HepG2 (cell line): ENCODE data around the gene PLA2R1. TPM values are rescaled to one million over a fixed set of nuclear protein-coding genes. Genes with fewer than 3 reads are reported as not detected.

Experiments
- ATAC-seq: fragments of 200-7000 bp; cut with Tn5 transposase; 3 replicates; pipeline ENCODE4 v1.9.1; 2020; ENCODE audit warnings: mild to moderate bottlenecking, moderate library complexity
- BruUV-seq: library from RNA; stranded (reverse); fragments of 400-500 nt; replicated peaks from 2 replicates; lab custom pipeline; 2021; lab: Mats Ljungman, UMichigan
- CTCF ChIA-PET: fragments of 300-600 bp; formaldehyde crosslinking; extraction: SDS; loops from one replicate; lab custom pipeline; 2021; ENCODE audit warnings: low total read pairs, inconsistent platforms, low intra/inter-chr PET ratio; lab: Yijun Ruan, JAX
- POLR2A ChIA-PET: fragments of 350-600 bp; sonication (Branson Sonifier 250); formaldehyde crosslinking; loops from one replicate; lab custom pipeline; 2020; ENCODE audit warnings: antibody characterized with exemption, inconsistent platforms; lab: Yijun Ruan, JAX
- DNase-seq: peaks from one replicate; pipeline ENCODE4 v3.0.0-alpha.2; 2015; ENCODE audit warnings: low spot score
- FAIRE-seq: peaks from 3 replicates; lab custom pipeline; 2011; peaks lifted over from hg19 to GRCh38; lab: Jason Lieb, UNC
- H2AFZ ChIP-seq: one replicate; pipeline ENCODE4 v1.6.1; 2011; ENCODE audit warnings: low read length, inconsistent platforms
- H3K27ac ChIP-seq: fragments of 300-600 bp; 3 replicates; pipeline ENCODE4 v1.8.0; 2011; ENCODE audit warnings: mixed run types, mild to moderate bottlenecking, mixed read lengths, low read length, inconsistent platforms; ENCODE audit not compliant: insufficient read depth; ENCODE audit errors: extremely low read length
- H3K27me3 ChIP-seq, 2 experiments: fragments of 200-600 bp in 1 of 2; 2 replicates in 1 of 2; 3 replicates in 1 of 2; pipeline versions ENCODE4 v1.6.0 to v1.8.0; 2011; ENCODE audit warnings: low read length in 2 of 2, mild to moderate bottlenecking in 2 of 2, moderate library complexity in 2 of 2, inconsistent platforms in 1 of 2; ENCODE audit not compliant: insufficient read depth in 2 of 2, control insufficient read depth in 1 of 2
- H3K36me3 ChIP-seq, 2 experiments: fragments of 200-600 bp in 1 of 2; replicated peaks in 1 of 2; 2 replicates in 1 of 2; 3 replicates in 1 of 2; pipeline versions ENCODE4 v1.5.1 to v1.8.0; 2011; ENCODE audit warnings: low read length in 2 of 2, inconsistent platforms in 1 of 2; ENCODE audit not compliant: insufficient read depth in 2 of 2, control insufficient read depth in 1 of 2
- H3K4me1 ChIP-seq: 2 replicates; pipeline ENCODE4 v1.5.1; 2012; ENCODE audit warnings: low read length, inconsistent platforms; ENCODE audit not compliant: insufficient read depth
- H3K4me2 ChIP-seq: 2 replicates; pipeline ENCODE4 v1.6.0; 2011; ENCODE audit warnings: low read depth, low read length, inconsistent platforms
- H3K4me3 ChIP-seq, 3 experiments: fragments of 200-600 bp in 1 of 3; sonication (generic), shearing (Covaris generic) in 1 of 3; replicated peaks in 1 of 3; 2 replicates each; pipeline ENCODE4 v1.5.1; 2011 to 2016; ENCODE audit warnings: low read length in 3 of 3, inconsistent platforms in 2 of 3, low read depth in 2 of 3, mild to moderate bottlenecking in 2 of 3, control low read depth in 1 of 3, mixed read lengths in 1 of 3; ENCODE audit not compliant: insufficient read depth in 1 of 3
- H3K79me2 ChIP-seq: one replicate; pipeline ENCODE4 v1.6.1; 2011; ENCODE audit warnings: low read length, inconsistent platforms; ENCODE audit not compliant: insufficient read depth
- H3K9ac ChIP-seq: 2 replicates; pipeline ENCODE4 v1.6.0; 2011; ENCODE audit warnings: mild to moderate bottlenecking, low read depth, low read length, inconsistent platforms; ENCODE audit not compliant: insufficient read depth
- H3K9me3 ChIP-seq: 2 replicates; pipeline ENCODE4 v1.5.1; 2012; ENCODE audit warnings: mild to moderate bottlenecking, low read length
- H4K20me1 ChIP-seq: 2 replicates; pipeline ENCODE4 v1.6.0; 2011; ENCODE audit warnings: inconsistent platforms, mild to moderate bottlenecking, low read length, moderate library complexity; ENCODE audit not compliant: insufficient read depth
- FOXP1 ChIP-seq, 2 experiments: fragments of 450-650 bp in 1 of 2; IDR thresholded peaks; 2 replicates each; pipeline ENCODE4 v1.6.1; 2017 to 2018; ENCODE audit warnings: antibody characterized with exemption in 1 of 2
- MTF2 ChIP-seq: sonication (generic); formaldehyde crosslinking; IDR thresholded peaks from 2 replicates; pipeline ENCODE4 v1.5.0; 2020; ENCODE audit warnings: missing genetic modification reagents, borderline replicate concordance
- NCOA2 ChIP-seq: sonication (generic); formaldehyde crosslinking; IDR thresholded peaks from 2 replicates; pipeline ENCODE4 v1.8.0; 2022; ENCODE audit warnings: inconsistent platforms
- ZZZ3 ChIP-seq: sonication (generic); formaldehyde crosslinking; IDR thresholded peaks from 2 replicates; pipeline ENCODE4 v1.4.0; 2020; ENCODE audit warnings: missing genetic modification reagents, mild to moderate bottlenecking, borderline replicate concordance
- WGBS: methylation state at CpG from one replicate; pipeline ENCODE4 v1.1.6; 2017; ENCODE audit warnings: low lambda C conversion rate; 5-methylcytosine and 5-hydroxymethylcytosine counted together
- in situ Hi-C: cut with HindIII; loops from 2 replicates; pipeline ENCODE4 v1.10.0; 2017; ENCODE audit warnings: low pct_unique_long_range_greater_than_20kb; ENCODE audit not compliant: extremely low pct_ligation_motif_present
- intact Hi-C: fragments of 100-400 bp; cut with micrococcal nuclease; formaldehyde crosslinking; loops from one replicate; pipeline ENCODE4 v1.10.0; 2022; ENCODE audit not compliant: unreplicated experiment
- polyA plus RNA-seq, 8 experiments: library from polyadenylated mRNA; depleted of rRNA in 3 of 8; stranded (reverse) in 7 of 8; unstranded in 1 of 8; fragments of >200 nt; fragmentation: Illumina TruSeq in 4 of 8; extraction: Trizol in 4 of 8; gene quantifications; 2 replicates each; pipeline versions ENCODE4 v1.2.1 to v1.2.3, GENCODE V29; 2011 to 2016; ENCODE audit warnings: low read depth in 4 of 8, missing spikeins in 1 of 8, mixed read lengths in 1 of 8; ENCODE audit not compliant: insufficient read depth in 1 of 8
- total RNA-seq, 5 experiments: library from RNA; depleted of rRNA; stranded (reverse); fragments of >200 nt; fragmentation: Illumina TruSeq; extraction: Trizol; gene quantifications; 2 replicates each; pipeline ENCODE4 v1.2.3, GENCODE V29; 2016; ENCODE audit warnings: low read depth in 1 of 5
- TF ChIP-seq, protein P1 (sequence below): sonication (generic); formaldehyde crosslinking; IDR thresholded peaks from 2 replicates; pipeline ENCODE4 v1.8.0; 2022; ENCODE audit warnings: mild to moderate bottlenecking, missing genetic modification reagents; ENCODE audit not compliant: insufficient replicate concordance
- TF ChIP-seq, protein P2 (sequence below), 2 experiments: IDR thresholded peaks; 2 replicates each; pipeline ENCODE4 v1.6.1; 2011 to 2012; ENCODE audit warnings: low read length in 2 of 2, borderline replicate concordance in 1 of 2, low read depth in 1 of 2, mild to moderate bottlenecking in 1 of 2, moderate library complexity in 1 of 2
- TF ChIP-seq, protein P3 (sequence below): sonication (generic); formaldehyde crosslinking; IDR thresholded peaks from 2 replicates; pipeline ENCODE4 v1.5.1; 2020; ENCODE audit warnings: mild to moderate bottlenecking, moderate library complexity, missing genetic modification reagents
- TF ChIP-seq, protein P4 (sequence below): sonication (generic); formaldehyde crosslinking; IDR thresholded peaks from 2 replicates; pipeline ENCODE4 v1.4.0; 2020; ENCODE audit warnings: missing genetic modification reagents, mild to moderate bottlenecking, borderline replicate concordance

Gene PLA2R1
- total and polyA plus RNA-seq, 2 of the 13 experiments (the other 11 are each of a cell fraction or from before 2014, with no cell fraction given) = not detected

DNA sequence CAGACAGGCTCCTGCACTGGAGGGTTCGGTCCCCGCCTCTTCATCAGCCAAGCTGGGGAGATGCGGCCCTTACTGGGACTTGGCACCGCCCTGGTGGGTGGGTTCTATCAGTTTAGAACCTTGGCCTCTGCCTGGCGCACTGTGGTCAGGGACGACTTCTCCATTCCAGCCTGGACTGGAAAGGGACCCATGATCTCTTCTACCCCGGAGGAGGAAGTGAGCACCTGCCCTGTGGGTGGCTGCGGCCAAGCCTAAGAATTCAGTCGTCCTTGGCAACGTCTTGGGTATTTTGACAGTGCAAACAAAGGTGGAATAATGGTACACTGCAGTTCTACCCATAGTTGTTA lies 157.5 kb downstream of the PLA2R1 start:
- ChIA-PET POLR2A (no interaction called here), CTCF (no interaction called here)
- DNase-seq (no peak), FAIRE-seq (no peak), ATAC-seq (no peak)
- Histone ChIP-seq H3K9ac (no peak overlapping the region), H3K9me3 (no peaks in the 10 kb centered on the region), H3K4me2 (no peak overlapping the region), H2AFZ (no peak overlapping the region), H3K79me2 (no peaks in the 10 kb centered on the region), H3K36me3 (no peaks in the 10 kb centered on the region), H4K20me1 (no peaks in the 10 kb centered on the region), H3K4me3 (no peak overlapping the region), H3K27me3 (no peaks in the 10 kb centered on the region; a peak in 1 of 5 replicates), H3K4me1 (peaks cover 42% of the 10 kb centered on the region), H3K27ac (no peak overlapping the region)
- no TSS peak for BruUV-seq
- in situ Hi-C loops (no loop called here), intact Hi-C loops (no loop called here)
- WGBS = 87% methylated on average over 10 of the region's 10 CpGs
- TF ChIP-seq NCOA2 = no peak
- TF ChIP-seq, protein P1, sequence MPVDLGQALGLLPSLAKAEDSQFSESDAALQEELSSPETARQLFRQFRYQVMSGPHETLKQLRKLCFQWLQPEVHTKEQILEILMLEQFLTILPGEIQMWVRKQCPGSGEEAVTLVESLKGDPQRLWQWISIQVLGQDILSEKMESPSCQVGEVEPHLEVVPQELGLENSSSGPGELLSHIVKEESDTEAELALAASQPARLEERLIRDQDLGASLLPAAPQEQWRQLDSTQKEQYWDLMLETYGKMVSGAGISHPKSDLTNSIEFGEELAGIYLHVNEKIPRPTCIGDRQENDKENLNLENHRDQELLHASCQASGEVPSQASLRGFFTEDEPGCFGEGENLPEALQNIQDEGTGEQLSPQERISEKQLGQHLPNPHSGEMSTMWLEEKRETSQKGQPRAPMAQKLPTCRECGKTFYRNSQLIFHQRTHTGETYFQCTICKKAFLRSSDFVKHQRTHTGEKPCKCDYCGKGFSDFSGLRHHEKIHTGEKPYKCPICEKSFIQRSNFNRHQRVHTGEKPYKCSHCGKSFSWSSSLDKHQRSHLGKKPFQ (CRISPR knock-in tag) = no peak
- TF ChIP-seq ZZZ3 = no peak
- TF ChIP-seq, protein P2, sequence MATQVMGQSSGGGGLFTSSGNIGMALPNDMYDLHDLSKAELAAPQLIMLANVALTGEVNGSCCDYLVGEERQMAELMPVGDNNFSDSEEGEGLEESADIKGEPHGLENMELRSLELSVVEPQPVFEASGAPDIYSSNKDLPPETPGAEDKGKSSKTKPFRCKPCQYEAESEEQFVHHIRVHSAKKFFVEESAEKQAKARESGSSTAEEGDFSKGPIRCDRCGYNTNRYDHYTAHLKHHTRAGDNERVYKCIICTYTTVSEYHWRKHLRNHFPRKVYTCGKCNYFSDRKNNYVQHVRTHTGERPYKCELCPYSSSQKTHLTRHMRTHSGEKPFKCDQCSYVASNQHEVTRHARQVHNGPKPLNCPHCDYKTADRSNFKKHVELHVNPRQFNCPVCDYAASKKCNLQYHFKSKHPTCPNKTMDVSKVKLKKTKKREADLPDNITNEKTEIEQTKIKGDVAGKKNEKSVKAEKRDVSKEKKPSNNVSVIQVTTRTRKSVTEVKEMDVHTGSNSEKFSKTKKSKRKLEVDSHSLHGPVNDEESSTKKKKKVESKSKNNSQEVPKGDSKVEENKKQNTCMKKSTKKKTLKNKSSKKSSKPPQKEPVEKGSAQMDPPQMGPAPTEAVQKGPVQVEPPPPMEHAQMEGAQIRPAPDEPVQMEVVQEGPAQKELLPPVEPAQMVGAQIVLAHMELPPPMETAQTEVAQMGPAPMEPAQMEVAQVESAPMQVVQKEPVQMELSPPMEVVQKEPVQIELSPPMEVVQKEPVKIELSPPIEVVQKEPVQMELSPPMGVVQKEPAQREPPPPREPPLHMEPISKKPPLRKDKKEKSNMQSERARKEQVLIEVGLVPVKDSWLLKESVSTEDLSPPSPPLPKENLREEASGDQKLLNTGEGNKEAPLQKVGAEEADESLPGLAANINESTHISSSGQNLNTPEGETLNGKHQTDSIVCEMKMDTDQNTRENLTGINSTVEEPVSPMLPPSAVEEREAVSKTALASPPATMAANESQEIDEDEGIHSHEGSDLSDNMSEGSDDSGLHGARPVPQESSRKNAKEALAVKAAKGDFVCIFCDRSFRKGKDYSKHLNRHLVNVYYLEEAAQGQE (IDR thresholded peaks at IDR 0.05; ENCODE audit: borderline replicate concordance in 1 of 2, low read depth in 1 of 2, low read length in 2 of 2) = no peak
- no peak for TF ChIP-seq FOXP1 (IDR thresholded peaks at IDR 0.05)
- no peak for TF ChIP-seq FOXP1 (CRISPR knock-in tag; IDR thresholded peaks at IDR 0.05)
- TF ChIP-seq MTF2 = no peak
- TF ChIP-seq, protein P3, sequence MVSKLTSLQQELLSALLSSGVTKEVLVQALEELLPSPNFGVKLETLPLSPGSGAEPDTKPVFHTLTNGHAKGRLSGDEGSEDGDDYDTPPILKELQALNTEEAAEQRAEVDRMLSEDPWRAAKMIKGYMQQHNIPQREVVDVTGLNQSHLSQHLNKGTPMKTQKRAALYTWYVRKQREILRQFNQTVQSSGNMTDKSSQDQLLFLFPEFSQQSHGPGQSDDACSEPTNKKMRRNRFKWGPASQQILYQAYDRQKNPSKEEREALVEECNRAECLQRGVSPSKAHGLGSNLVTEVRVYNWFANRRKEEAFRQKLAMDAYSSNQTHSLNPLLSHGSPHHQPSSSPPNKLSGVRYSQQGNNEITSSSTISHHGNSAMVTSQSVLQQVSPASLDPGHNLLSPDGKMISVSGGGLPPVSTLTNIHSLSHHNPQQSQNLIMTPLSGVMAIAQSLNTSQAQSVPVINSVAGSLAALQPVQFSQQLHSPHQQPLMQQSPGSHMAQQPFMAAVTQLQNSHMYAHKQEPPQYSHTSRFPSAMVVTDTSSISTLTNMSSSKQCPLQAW (CRISPR knock-in tag) = no peak
- TF ChIP-seq, protein P4, sequence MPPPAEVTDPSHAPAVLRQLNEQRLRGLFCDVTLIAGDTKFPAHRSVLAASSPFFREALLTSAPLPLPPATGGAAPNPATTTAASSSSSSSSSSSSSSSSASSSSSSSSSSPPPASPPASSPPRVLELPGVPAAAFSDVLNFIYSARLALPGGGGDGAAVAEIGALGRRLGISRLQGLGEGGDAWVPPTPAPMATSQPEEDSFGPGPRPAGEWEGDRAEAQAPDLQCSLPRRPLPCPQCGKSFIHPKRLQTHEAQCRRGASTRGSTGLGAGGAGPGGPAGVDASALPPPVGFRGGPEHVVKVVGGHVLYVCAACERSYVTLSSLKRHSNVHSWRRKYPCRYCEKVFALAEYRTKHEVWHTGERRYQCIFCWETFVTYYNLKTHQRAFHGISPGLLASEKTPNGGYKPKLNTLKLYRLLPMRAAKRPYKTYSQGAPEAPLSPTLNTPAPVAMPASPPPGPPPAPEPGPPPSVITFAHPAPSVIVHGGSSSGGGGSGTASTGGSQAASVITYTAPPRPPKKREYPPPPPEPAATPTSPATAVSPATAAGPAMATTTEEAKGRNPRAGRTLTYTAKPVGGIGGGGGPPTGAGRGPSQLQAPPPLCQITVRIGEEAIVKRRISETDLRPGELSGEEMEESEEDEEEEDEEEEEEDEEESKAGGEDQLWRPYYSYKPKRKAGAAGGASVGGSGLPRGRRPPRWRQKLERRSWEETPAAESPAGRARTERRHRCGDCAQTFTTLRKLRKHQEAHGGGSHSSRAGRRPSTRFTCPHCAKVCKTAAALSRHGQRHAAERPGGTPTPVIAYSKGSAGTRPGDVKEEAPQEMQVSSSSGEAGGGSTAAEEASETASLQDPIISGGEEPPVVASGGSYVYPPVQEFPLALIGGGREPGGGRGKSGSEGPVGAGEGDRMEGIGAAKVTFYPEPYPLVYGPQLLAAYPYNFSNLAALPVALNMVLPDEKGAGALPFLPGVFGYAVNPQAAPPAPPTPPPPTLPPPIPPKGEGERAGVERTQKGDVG (CRISPR knock-in tag) = no peak
